Urinary bladder (tissue), 4 donors: ENCODE data around the gene UAP1. TPM values are rescaled to one million over a fixed set of nuclear protein-coding genes. Genes with fewer than 3 reads are reported as not detected.
"Not testable (repeated sequence)": the region's sequence is repeated elsewhere in the genome, so short reads cannot be mapped to it uniquely, and the experiment has no call there.

Experiments
- DNase-seq: peaks from one replicate; pipeline ENCODE4 v3.0.0-alpha.2; 2015; ENCODE audit errors: extremely low spot score
- H3K27ac ChIP-seq: one replicate; pipeline ENCODE4 v1.5.1; 2013; ENCODE audit warnings: low read depth, mild to moderate bottlenecking, moderate library complexity
- H3K36me3 ChIP-seq: one replicate; pipeline ENCODE4 v1.6.1; 2013; ENCODE audit warnings: mild to moderate bottlenecking, moderate library complexity; ENCODE audit not compliant: insufficient read depth
- H3K4me1 ChIP-seq: one replicate; pipeline ENCODE4 v1.6.1; 2013; ENCODE audit warnings: mild to moderate bottlenecking, moderate library complexity; ENCODE audit not compliant: insufficient read depth
- H3K4me3 ChIP-seq: one replicate; pipeline ENCODE4 v1.5.1; 2013; ENCODE audit warnings: low read depth, low read length
- WGBS: extraction: QIAGEN DNeasy Blood & Tissue Kit; methylation state at CpG from one replicate; pipeline ENCODE4 v1.1.7; 2013; 5-methylcytosine and 5-hydroxymethylcytosine counted together
- polyA plus RNA-seq: library from polyadenylated mRNA; stranded (reverse); fragments of 200-250 nt; gene quantifications from one replicate; pipeline ENCODE4 v1.2.3, GENCODE V29; 2013
- total RNA-seq: library from RNA; depleted of rRNA; stranded (reverse); fragments of >200 nt; gene quantifications from one replicate; pipeline ENCODE4 v1.2.3, GENCODE V29; 2014
- donor health status: healthy with polysubstance abuse.
- donor health status: healthy.

Gene UAP1
- total and polyA plus RNA-seq, 2 donors: 54.8 to 78.4 TPM

- peaks cover 2% of the 10 kb centered on the region for H3K4me1 ChIP-seq
- WGBS: 97% methylated on average over 1 of the region's 1 CpG
- no peak overlapping the region for H3K27ac ChIP-seq
- no peaks in the 10 kb centered on the region for H3K36me3 ChIP-seq
- DNase-seq: no peak
- H3K4me3 ChIP-seq: no peak overlapping the region
Measured at GRCh38 chr1:162573136-162573535, 11.6 kb downstream of the UAP1 start.

- 85% methylated on average over 4 of the region's 4 CpGs for WGBS
- DNase-seq: no peak
- no peaks in the 10 kb centered on the region for H3K36me3 ChIP-seq
- H3K4me3 ChIP-seq: no peak overlapping the region
- H3K4me1 ChIP-seq: no peaks in the 10 kb centered on the region
- H3K27ac ChIP-seq: no peak overlapping the region
Measured at GRCh38 chr1:162578071-162578700, 16.7 kb downstream of the UAP1 start.

- DNase-seq: no peak
- Histone ChIP-seq H3K36me3 (no peaks in the 10 kb centered on the region), H3K4me3 (no peak overlapping the region), H3K4me1 (no peaks in the 10 kb centered on the region), H3K27ac (no peak overlapping the region)
- WGBS: 76% methylated on average over 1 of the region's 1 CpG
Measured at GRCh38 chr1:162578936-162579335, 17.4 kb downstream of the UAP1 start.

GRCh38 chr1:162580308-162580707 is 18.8 kb downstream of the UAP1 start:
- H3K4me3 ChIP-seq: no peak overlapping the region
- H3K36me3 ChIP-seq: no peaks in the 10 kb centered on the region
- DNase-seq: no peak
- no peaks in the 10 kb centered on the region for H3K4me1 ChIP-seq
- H3K27ac ChIP-seq: no peak overlapping the region

- DNase-seq, H3K4me1 ChIP-seq, H3K36me3 ChIP-seq, H3K4me3 ChIP-seq, H3K27ac ChIP-seq: not testable (repeated sequence)
- WGBS: 89% methylated on average over 6 of the region's 6 CpGs
Measured at GRCh38 chr1:162582901-162583300, 21.4 kb downstream of the UAP1 start.

- not testable (repeated sequence) for H3K4me3 ChIP-seq, H3K36me3 ChIP-seq, H3K27ac ChIP-seq, DNase-seq, H3K4me1 ChIP-seq
- WGBS: 97% methylated on average over 4 of the region's 4 CpGs
Measured at GRCh38 chr1:162585101-162585500, 23.6 kb downstream of the UAP1 start.

- Histone ChIP-seq H3K4me1 (no peaks in the 10 kb centered on the region), H3K36me3 (no peaks in the 10 kb centered on the region), H3K27ac (peak overlapping the region; percentile 41), H3K4me3 (no peak overlapping the region)
- WGBS: 76% methylated on average over 6 of the region's 6 CpGs
- DNase-seq: no peak
Measured at GRCh38 chr1:162587347-162587746, 25.8 kb downstream of the UAP1 start.

GRCh38 chr1:162587761-162588260 is 26.3 kb downstream of the UAP1 start:
- no peaks in the 10 kb centered on the region for H3K4me1 ChIP-seq
- H3K36me3 ChIP-seq: no peaks in the 10 kb centered on the region
- no peak overlapping the region for H3K27ac ChIP-seq
- DNase-seq: no peak
- H3K4me3 ChIP-seq: no peak overlapping the region
- 96% methylated on average over 5 of the region's 5 CpGs for WGBS

GRCh38 chr1:162590101-162590500 is 28.6 kb downstream of the UAP1 start:
- H3K27ac ChIP-seq: no peak overlapping the region
- no peak for DNase-seq
- no peak overlapping the region for H3K4me3 ChIP-seq
- no peaks in the 10 kb centered on the region for H3K4me1 ChIP-seq
- H3K36me3 ChIP-seq: no peaks in the 10 kb centered on the region
- 95% methylated on average over 3 of the region's 3 CpGs for WGBS

GRCh38 chr1:162590686-162591085 is 29.2 kb downstream of the UAP1 start:
- Histone ChIP-seq H3K36me3 (no peaks in the 10 kb centered on the region), H3K4me1 (no peaks in the 10 kb centered on the region), H3K27ac (no peak overlapping the region), H3K4me3 (no peak overlapping the region)
- no peak for DNase-seq
- WGBS: 99% methylated on average over 2 of the region's 2 CpGs

GRCh38 chr1:162596514-162597170 is 35.1 kb downstream of the UAP1 start:
- no peak for DNase-seq
- no peak overlapping the region for H3K27ac ChIP-seq
- no peaks in the 10 kb centered on the region for H3K4me1 ChIP-seq
- H3K36me3 ChIP-seq: no peaks in the 10 kb centered on the region
- no peak overlapping the region for H3K4me3 ChIP-seq
- WGBS: 96% methylated on average over 2 of the region's 2 CpGs

GRCh38 chr1:162599451-162599850 is 37.9 kb downstream of the UAP1 start:
- no peak overlapping the region for H3K27ac ChIP-seq
- no peak for DNase-seq
- H3K36me3 ChIP-seq: no peaks in the 10 kb centered on the region
- 72% methylated on average over 1 of the region's 1 CpG for WGBS
- H3K4me1 ChIP-seq: no peaks in the 10 kb centered on the region
- H3K4me3 ChIP-seq: no peak overlapping the region

GRCh38 chr1:162603117-162603516 is 41.6 kb downstream of the UAP1 start:
- H3K4me3 ChIP-seq, H3K4me1 ChIP-seq, H3K27ac ChIP-seq, H3K36me3 ChIP-seq, DNase-seq: not testable (repeated sequence)
- WGBS: 98% methylated on average over 2 of the region's 2 CpGs

GRCh38 chr1:162605225-162605927 is 43.9 kb downstream of the UAP1 start:
- Histone ChIP-seq H3K4me1 (no peaks in the 10 kb centered on the region), H3K4me3 (no peak overlapping the region), H3K36me3 (no peaks in the 10 kb centered on the region), H3K27ac (peak overlapping the region; percentile 50)
- DNase-seq: no peak
- 97% methylated on average over 3 of the region's 3 CpGs for WGBS
